Motor neuron (in vitro differentiated cells): Measurements from ENCODE around the gene UBAC2. TPM values are rescaled to one million over a fixed set of nuclear protein-coding genes. Genes with fewer than 3 reads are reported as not detected.

Experiments used
- ATAC-seq, 8 experiments: fragments of 200-7000 bp; cut with Tn5 transposase; replicated peaks in 6 of 8; 2 replicates each; pipeline ENCODE4 v1.8.0; 2021; ENCODE audit warnings: mild to moderate bottlenecking in 8 of 8, moderate library complexity in 8 of 8
- H3K27ac ChIP-seq, 2 donors: fragments of 250-450 bp; sonication (Bioruptor Pico); 2 replicates each; pipeline ENCODE4 v1.9.0; 2021; ENCODE audit warnings: antibody characterized with exemption in 2 of 2, mild to moderate bottlenecking in 2 of 2, moderate library complexity in 1 of 2
- H3K4me1 ChIP-seq, 2 donors: fragments of 250-450 bp; sonication (Bioruptor Pico); replicated peaks in 1 of 2; 2 replicates each; pipeline ENCODE4 v1.6.1; 2021; ENCODE audit warnings: antibody characterized with exemption in 2 of 2, mild to moderate bottlenecking in 2 of 2, moderate library complexity in 1 of 2
- H3K4me3 ChIP-seq, 5 donors: fragments of 250-450 bp; sonication (Bioruptor Pico); 2 replicates each; pipeline ENCODE4 v1.9.0; 2021; ENCODE audit warnings: antibody characterized with exemption in 5 of 5, mild to moderate bottlenecking in 5 of 5, moderate library complexity in 4 of 5
- WGBS, 10 experiments: fragments of 450-650 bp; shearing (Covaris generic); methylation state at CpG; one replicate each; pipeline ENCODE4 v1.0.0; 2022; 5-methylcytosine and 5-hydroxymethylcytosine counted together
- in situ Hi-C, 9 experiments: fragments of 400-800 bp; cut with MboI; loops; one replicate each; pipeline ENCODE4 v1.15.0; 2021; ENCODE audit warnings: low sequenced_read_pairs in 9 of 9, low pct_unique_long_range_greater_than_20kb in 2 of 9; ENCODE audit not compliant: unreplicated experiment in 9 of 9
- total RNA-seq, 8 experiments: library from RNA; unstranded; fragments of 300-600 nt; gene quantifications; 2 replicates each; pipeline versions ENCODE4 v1.2.3 to v1.2.4, GENCODE V29; 2022

Gene UBAC2
- total RNA-seq, 8 experiments from 2014 or later = 28.5 to 47.7 (median 34.9) TPM

- 50 to 100% (median 74%) methylated on average over 1 to 7 of the region's 7 CpGs; no CpG with 5 or more reads in 4 of the 10 experiments for WGBS, 10 experiments
- H3K27ac ChIP-seq = no peak overlapping the region
- H3K4me1 ChIP-seq = no peaks in the 10 kb centered on the region
- peak in 2 of 8 experiments; percentile 24 to 69 for ATAC-seq
- in situ Hi-C loops = loop anchor here in 2 of 9 experiments (25.0 kb wide), 1 partner anchor 245 kb away; no protein-coding TSS in a partner anchor
- H3K4me3 ChIP-seq = no peak overlapping the region
Measured at GRCh38 chr13:99191900-99192399, 8.7 kb upstream of the UBAC2 start.

- Histone ChIP-seq H3K27ac (no peak overlapping the region), H3K4me3 (no peak overlapping the region), H3K4me1 (no peaks in the 10 kb centered on the region)
- ATAC-seq = no peak
- in situ Hi-C loops = loop anchor here in 2 of 9 experiments (25.0 kb wide), 1 partner anchor 245 kb away; no protein-coding TSS in a partner anchor
Measured at GRCh38 chr13:99192480-99192879, 8.2 kb upstream of the UBAC2 start.

GRCh38 chr13:99193152-99193551 is 7.5 kb upstream of the UBAC2 start:
- in situ Hi-C loops = loop anchor here in 2 of 9 experiments (25.0 kb wide), 1 partner anchor 244 kb away; no protein-coding TSS in a partner anchor
- Histone ChIP-seq H3K27ac (no peak overlapping the region), H3K4me1 (no peaks in the 10 kb centered on the region), H3K4me3 (no peak overlapping the region)
- ATAC-seq = no peak
- WGBS, 10 experiments = 0 to 92% (median 44%) methylated on average over 1 to 3 of the region's 4 CpGs; no CpG with 5 or more reads in 2 of the 10 experiments

GRCh38 chr13:99196466-99197116 is 4.1 kb upstream of the UBAC2 start:
- no peak overlapping the region for H3K27ac ChIP-seq
- peaks cover 5 to 6% of the 10 kb centered on the region in 2 donors for H3K4me1 ChIP-seq
- ATAC-seq = no peak
- 30 to 100% (median 91%) methylated on average over 1 to 5 of the region's 5 CpGs for WGBS, 10 experiments
- in situ Hi-C loops = loop anchor here in 2 of 9 experiments (25.0 kb wide), 1 partner anchor 241 kb away; no protein-coding TSS in a partner anchor
- H3K4me3 ChIP-seq = no peak overlapping the region

- ATAC-seq = no peak
- in situ Hi-C loops = loop anchor here in 2 of 9 experiments (25.0 kb wide), 1 partner anchor 240 kb away; no protein-coding TSS in a partner anchor
- H3K27ac ChIP-seq = no peak overlapping the region
- 50 to 100% (median 86%) methylated on average over 1 to 3 of the region's 5 CpGs; no CpG with 5 or more reads in 4 of the 10 experiments for WGBS, 10 experiments
- H3K4me3 ChIP-seq = no peak overlapping the region
- H3K4me1 ChIP-seq = peaks cover 6 to 7% of the 10 kb centered on the region in 2 donors
Measured at GRCh38 chr13:99197117-99197651, 3.5 kb upstream of the UBAC2 start.

- Histone ChIP-seq H3K4me1 (peaks cover 9% of the 10 kb centered on the region in 2 donors), H3K4me3 (peak overlapping the region; percentile 61 to 91 (median 89)), H3K27ac (peak overlapping the region; percentile 31 to 74)
- ATAC-seq = peak in 4 of 8 experiments; percentile 1 to 46 (median 38)
- in situ Hi-C loops = loop anchor here in 2 of 9 experiments (25.0 kb wide), 1 partner anchor 238 kb away; no protein-coding TSS in a partner anchor
- 0 to 31% (median 11%) methylated on average over 3 to 19 of the region's 37 CpGs for WGBS, 10 experiments
Measured at GRCh38 chr13:99199541-99200431, 868 bp upstream of the UBAC2 start.

- in situ Hi-C loops = no loop called here
- peaks cover 9% of the 10 kb centered on the region in 2 donors for H3K4me1 ChIP-seq
Measured at GRCh38 chr13:99203601-99204579, 3.2 kb downstream of the UBAC2 start.

GRCh38 chr13:99205621-99206220 is 5.1 kb downstream of the UBAC2 start:
- WGBS, 10 experiments = 50 to 100% (median 96%) methylated on average over 2 to 7 of the region's 22 CpGs; no CpG with 5 or more reads in 4 of the 10 experiments
- ATAC-seq = no peak
- H3K4me1 ChIP-seq = peaks cover 2 to 4% of the 10 kb centered on the region in 2 donors

More at GRCh38 chr13:99203601-99204579, 3.2 kb downstream of the UBAC2 start:
- ATAC-seq = no peak
- no peak overlapping the region for H3K27ac ChIP-seq
- 87 to 100% (median 100%) methylated on average over 1 to 8 of the region's 9 CpGs; no CpG with 5 or more reads in 1 of the 10 experiments for WGBS, 10 experiments
- H3K4me3 ChIP-seq = no peak overlapping the region

GRCh38 chr13:99206226-99206625 is 5.6 kb downstream of the UBAC2 start:
- in situ Hi-C loops = no loop called here
- 80 to 100% (median 96%) methylated on average over 1 to 5 of the region's 8 CpGs; no CpG with 5 or more reads in 4 of the 10 experiments for WGBS, 10 experiments
- Histone ChIP-seq H3K4me1 (peaks cover 2 to 4% of the 10 kb centered on the region in 2 donors), H3K4me3 (no peak overlapping the region), H3K27ac (no peak overlapping the region)
- no peak for ATAC-seq

More at GRCh38 chr13:99205621-99206220, 5.1 kb downstream of the UBAC2 start:
- Histone ChIP-seq H3K4me3 (no peak overlapping the region), H3K27ac (no peak overlapping the region)
- in situ Hi-C loops = no loop called here

- WGBS, 10 experiments = 79 to 100% (median 97%) methylated on average over 1 to 4 of the region's 5 CpGs; no CpG with 5 or more reads in 2 of the 10 experiments
- ATAC-seq = no peak
- in situ Hi-C loops = no loop called here
- H3K4me1 ChIP-seq = peaks cover 2 to 4% of the 10 kb centered on the region in 2 donors
- H3K27ac ChIP-seq = no peak overlapping the region
- H3K4me3 ChIP-seq = no peak overlapping the region
Measured at GRCh38 chr13:99206873-99207272, 6.2 kb downstream of the UBAC2 start.

GRCh38 chr13:99207511-99207910 is 6.9 kb downstream of the UBAC2 start:
- no peak for ATAC-seq
- H3K4me3 ChIP-seq = no peak overlapping the region
- H3K4me1 ChIP-seq = peaks cover 0 to 1% of the 10 kb centered on the region in 2 donors
- H3K27ac ChIP-seq = no peak overlapping the region
- in situ Hi-C loops = no loop called here
- WGBS, 10 experiments = 71 to 100% (median 98%) methylated on average over 1 to 7 of the region's 7 CpGs; no CpG with 5 or more reads in 1 of the 10 experiments
